Measurements from ENCODE around the gene LDHD. TPM values are rescaled to one million over a fixed set of nuclear protein-coding genes. Genes with fewer than 3 reads are reported as not detected.
"Not testable (repeated sequence)": the region's sequence is repeated elsewhere in the genome, so short reads cannot be mapped to it uniquely, and the experiment has no call there.

The LDHD gene
- total RNA-seq, 1 donor from 2014 or later: 0.65 TPM

GRCh38 chr16:75093598-75094540, 22.7 kb downstream of the LDHD start:
- Mint-ChIP-seq H3K9me3 (no peaks in the 10 kb centered on the region), H3K4me1 (peaks cover 22% of the 10 kb centered on the region), H3K4me3 (no peak overlapping the region), H3K27me3 (ENCODE audit: low read depth) (no peaks in the 10 kb centered on the region), H3K27ac (peak overlapping the region; percentile 26), H3K36me3 (no peaks in the 10 kb centered on the region)
- TF ChIP-seq, protein P1, sequence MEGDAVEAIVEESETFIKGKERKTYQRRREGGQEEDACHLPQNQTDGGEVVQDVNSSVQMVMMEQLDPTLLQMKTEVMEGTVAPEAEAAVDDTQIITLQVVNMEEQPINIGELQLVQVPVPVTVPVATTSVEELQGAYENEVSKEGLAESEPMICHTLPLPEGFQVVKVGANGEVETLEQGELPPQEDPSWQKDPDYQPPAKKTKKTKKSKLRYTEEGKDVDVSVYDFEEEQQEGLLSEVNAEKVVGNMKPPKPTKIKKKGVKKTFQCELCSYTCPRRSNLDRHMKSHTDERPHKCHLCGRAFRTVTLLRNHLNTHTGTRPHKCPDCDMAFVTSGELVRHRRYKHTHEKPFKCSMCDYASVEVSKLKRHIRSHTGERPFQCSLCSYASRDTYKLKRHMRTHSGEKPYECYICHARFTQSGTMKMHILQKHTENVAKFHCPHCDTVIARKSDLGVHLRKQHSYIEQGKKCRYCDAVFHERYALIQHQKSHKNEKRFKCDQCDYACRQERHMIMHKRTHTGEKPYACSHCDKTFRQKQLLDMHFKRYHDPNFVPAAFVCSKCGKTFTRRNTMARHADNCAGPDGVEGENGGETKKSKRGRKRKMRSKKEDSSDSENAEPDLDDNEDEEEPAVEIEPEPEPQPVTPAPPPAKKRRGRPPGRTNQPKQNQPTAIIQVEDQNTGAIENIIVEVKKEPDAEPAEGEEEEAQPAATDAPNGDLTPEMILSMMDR (IDR thresholded peaks at IDR 0.05; ENCODE audit: unreplicated experiment): no peak
- no peak for DNase-seq (ENCODE audit: low spot score in 2 of 2, unreplicated experiment in 2 of 2)

- Mint-ChIP-seq H3K9me3 (no peaks in the 10 kb centered on the region), H3K36me3 (no peaks in the 10 kb centered on the region), H3K4me1 (peaks cover 23% of the 10 kb centered on the region), H3K27me3 (ENCODE audit: low read depth) (no peaks in the 10 kb centered on the region), H3K27ac (peak overlapping the region; percentile 56), H3K4me3 (no peak overlapping the region)
- TF ChIP-seq, protein P1 (IDR thresholded peaks at IDR 0.05; ENCODE audit: unreplicated experiment): no peak
- no peak for DNase-seq (ENCODE audit: low spot score in 2 of 2, unreplicated experiment in 2 of 2)
Measured at GRCh38 chr16:75092777-75093176, 23.8 kb downstream of the LDHD start.

DNA sequence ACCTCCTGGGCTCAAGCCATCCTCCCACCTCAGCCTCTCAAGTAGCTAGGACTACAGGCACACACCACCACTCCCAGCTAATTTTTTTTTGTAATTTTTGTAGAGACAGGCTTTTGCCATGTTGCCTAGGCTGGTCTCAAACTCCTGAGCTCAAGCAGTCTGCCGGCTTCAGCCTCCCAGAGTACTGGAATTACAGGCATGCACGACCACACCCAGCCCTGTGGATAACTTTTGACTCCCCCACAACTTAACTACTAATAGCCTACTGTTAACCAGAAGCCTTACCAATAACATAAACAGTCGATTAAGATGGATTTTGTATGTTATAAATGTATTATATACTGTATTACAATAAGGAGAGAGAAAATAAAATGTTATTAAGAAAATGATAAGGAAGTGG, 25.0 kb downstream of the LDHD start:
- H3K4me3 Mint-ChIP-seq; H3K9me3 Mint-ChIP-seq; H3K36me3 Mint-ChIP-seq; DNase-seq (ENCODE audit: low spot score in 2 of 2, unreplicated experiment in 2 of 2); H3K27ac Mint-ChIP-seq; H3K27me3 Mint-ChIP-seq (ENCODE audit: low read depth): not testable (repeated sequence)
- peaks cover 26% of the 10 kb centered on the region for H3K4me1 Mint-ChIP-seq

- peaks cover 22% of the 10 kb centered on the region for H3K4me1 Mint-ChIP-seq
- H3K36me3 Mint-ChIP-seq; H3K4me3 Mint-ChIP-seq; H3K27ac Mint-ChIP-seq; H3K9me3 Mint-ChIP-seq; DNase-seq (ENCODE audit: low spot score in 2 of 2, unreplicated experiment in 2 of 2); H3K27me3 Mint-ChIP-seq (ENCODE audit: low read depth): not testable (repeated sequence)
Measured at GRCh38 chr16:75090899-75091298, 25.7 kb downstream of the LDHD start.

DNA sequence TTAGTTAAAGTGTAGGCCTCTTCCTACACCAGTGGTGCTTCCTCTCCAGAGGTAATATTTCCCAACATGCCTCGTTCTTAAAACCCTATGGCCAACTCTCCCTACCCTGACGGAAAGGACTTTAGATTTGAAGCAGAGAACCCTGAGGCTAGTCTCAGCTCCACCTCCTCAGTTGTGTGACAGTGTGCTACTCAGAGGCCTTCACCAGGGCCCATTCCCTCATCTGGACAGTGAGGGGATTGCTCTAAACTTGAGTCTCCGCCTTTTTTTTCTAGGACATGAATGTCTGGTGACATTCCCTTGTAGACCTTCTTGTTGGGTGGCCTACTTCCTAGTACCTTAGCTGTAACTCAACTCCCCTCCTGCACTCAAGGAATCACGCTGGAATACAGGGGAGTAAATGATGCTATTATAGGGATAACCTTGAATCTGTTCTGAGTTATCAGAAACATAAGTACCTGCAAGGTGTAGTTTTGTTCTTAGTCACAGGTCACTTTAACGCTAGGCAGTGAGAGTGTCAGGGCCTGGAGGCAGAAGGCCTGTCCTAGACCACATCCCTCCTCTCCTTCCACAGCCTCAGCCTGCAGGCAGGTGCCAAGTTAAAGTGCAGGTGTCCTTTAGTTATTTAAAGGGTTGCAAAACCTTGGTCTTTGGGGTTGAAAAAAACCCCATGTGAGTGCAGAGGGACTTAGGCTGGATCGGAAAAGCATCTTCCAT, 26.9 kb downstream of the LDHD start:
- H3K36me3 Mint-ChIP-seq: peaks cover 2% of the 10 kb centered on the region
- no peak overlapping the region for H3K27ac Mint-ChIP-seq
- peaks cover 30% of the 10 kb centered on the region for H3K4me1 Mint-ChIP-seq
- TF ChIP-seq, protein P1 (IDR thresholded peaks at IDR 0.05; ENCODE audit: unreplicated experiment): no peak
- no peak for DNase-seq (ENCODE audit: low spot score in 2 of 2, unreplicated experiment in 2 of 2)
- no peaks in the 10 kb centered on the region for H3K27me3 Mint-ChIP-seq (ENCODE audit: low read depth)
- peaks cover 3% of the 10 kb centered on the region for H3K9me3 Mint-ChIP-seq
- H3K4me3 Mint-ChIP-seq: no peak overlapping the region

DNA sequence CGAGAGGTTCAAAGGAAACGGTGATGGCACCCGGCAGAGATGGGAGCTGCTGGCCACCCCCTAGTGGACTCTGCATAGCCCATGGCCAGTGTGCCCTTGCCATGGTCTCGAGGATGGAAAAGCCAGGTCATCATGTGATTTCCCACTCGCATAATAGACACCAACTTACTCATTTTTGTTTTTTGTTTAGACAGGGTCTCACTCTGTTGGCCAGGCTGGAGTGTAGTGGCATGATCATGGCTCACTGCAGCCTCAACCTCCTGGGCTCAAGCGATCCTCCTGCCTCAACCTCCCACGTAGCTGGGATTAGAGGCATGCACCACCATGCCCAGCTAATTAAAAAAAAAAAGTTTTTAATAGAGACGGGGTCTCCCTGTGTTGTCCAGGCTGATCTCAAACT, 27.6 kb downstream of the LDHD start:
- no peak overlapping the region for H3K27ac Mint-ChIP-seq
- H3K9me3 Mint-ChIP-seq: peaks cover 3% of the 10 kb centered on the region
- peaks cover 2% of the 10 kb centered on the region for H3K36me3 Mint-ChIP-seq
- H3K4me1 Mint-ChIP-seq: peaks cover 35% of the 10 kb centered on the region
- no peaks in the 10 kb centered on the region for H3K27me3 Mint-ChIP-seq (ENCODE audit: low read depth)
- no peak for DNase-seq (ENCODE audit: low spot score in 2 of 2, unreplicated experiment in 2 of 2)
- H3K4me3 Mint-ChIP-seq: no peak overlapping the region
- TF ChIP-seq, protein P1 (IDR thresholded peaks at IDR 0.05; ENCODE audit: unreplicated experiment): no peak
